22Rv1 (cell line): Measurements from ENCODE around the gene PIWIL1.

Source experiments
- ZFX ChIP-seq: fragments of 450-650 bp; IDR thresholded peaks from 2 replicates; pipeline ENCODE4 v1.6.1; 2017; ENCODE audit warnings: antibody characterized with exemption, borderline replicate concordance
- TF ChIP-seq, protein P1 (sequence below): fragments of 450-650 bp; IDR thresholded peaks from 2 replicates; pipeline ENCODE4 v1.5.1; 2017; ENCODE audit warnings: mild to moderate bottlenecking

- TF ChIP-seq, protein P1, sequence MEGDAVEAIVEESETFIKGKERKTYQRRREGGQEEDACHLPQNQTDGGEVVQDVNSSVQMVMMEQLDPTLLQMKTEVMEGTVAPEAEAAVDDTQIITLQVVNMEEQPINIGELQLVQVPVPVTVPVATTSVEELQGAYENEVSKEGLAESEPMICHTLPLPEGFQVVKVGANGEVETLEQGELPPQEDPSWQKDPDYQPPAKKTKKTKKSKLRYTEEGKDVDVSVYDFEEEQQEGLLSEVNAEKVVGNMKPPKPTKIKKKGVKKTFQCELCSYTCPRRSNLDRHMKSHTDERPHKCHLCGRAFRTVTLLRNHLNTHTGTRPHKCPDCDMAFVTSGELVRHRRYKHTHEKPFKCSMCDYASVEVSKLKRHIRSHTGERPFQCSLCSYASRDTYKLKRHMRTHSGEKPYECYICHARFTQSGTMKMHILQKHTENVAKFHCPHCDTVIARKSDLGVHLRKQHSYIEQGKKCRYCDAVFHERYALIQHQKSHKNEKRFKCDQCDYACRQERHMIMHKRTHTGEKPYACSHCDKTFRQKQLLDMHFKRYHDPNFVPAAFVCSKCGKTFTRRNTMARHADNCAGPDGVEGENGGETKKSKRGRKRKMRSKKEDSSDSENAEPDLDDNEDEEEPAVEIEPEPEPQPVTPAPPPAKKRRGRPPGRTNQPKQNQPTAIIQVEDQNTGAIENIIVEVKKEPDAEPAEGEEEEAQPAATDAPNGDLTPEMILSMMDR = no peak
- no peak for TF ChIP-seq ZFX
These were observed 36.4 kb downstream of the PIWIL1 start for GRCh38 chr12:130374083-130374482.
